HCT116 (cell line): ENCODE measurements around the gene CASK. TPM values are rescaled to one million over a fixed set of nuclear protein-coding genes. Genes with fewer than 3 reads are reported as not detected.

Experiments
- ATAC-seq: fragments of 200-7000 bp; cut with Tn5 transposase; 2 replicates; pipeline ENCODE4 v1.9.1; 2020; ENCODE audit warnings: mild to moderate bottlenecking, moderate library complexity
- BruUV-seq: library from RNA; stranded (reverse); fragments of 400-500 nt; replicated peaks from 2 replicates; lab custom pipeline; 2021; lab: Mats Ljungman, UMichigan
- CTCF ChIA-PET: fragments of 300-600 bp; sonication (Branson Sonifier 250); formaldehyde crosslinking; loops from one replicate; lab custom pipeline; 2021; ENCODE audit warnings: antibody characterized with exemption; lab: Charles Lee
- POLR2A ChIA-PET: fragments of 300-600, 350-600 bp; sonication (Branson Sonifier 250); formaldehyde crosslinking; loops from one replicate; lab custom pipeline; 2021; ENCODE audit warnings: antibody characterized with exemption; lab: Charles Lee
- RAD21 ChIA-PET, 2 experiments: fragments of 300-600 bp; sonication (Branson Sonifier 250); formaldehyde crosslinking; loops; one replicate each; lab custom pipeline; 2023; ENCODE audit warnings: low total read pairs in 2 of 2; ENCODE audit not compliant: uncharacterized antibody in 2 of 2, unreplicated experiment in 2 of 2, low non-redundant PET in 1 of 2; lab: Charles Lee
- DNase-seq: peaks from one replicate; pipeline ENCODE4 v3.0.0-alpha.2; 2010; ENCODE audit warnings: low read depth, low spot score
- H2AFZ ChIP-seq: fragments of 200-600 bp; shearing (Covaris generic), sonication (generic); 2 replicates; pipeline ENCODE4 v1.6.1; 2017; ENCODE audit warnings: low read depth, mixed run types, mixed read lengths, antibody characterized with exemption, low read length; ENCODE audit not compliant: poor library complexity, severe bottlenecking
- H3K27ac ChIP-seq: 2 replicates; pipeline ENCODE4 v1.5.1; 2012; ENCODE audit warnings: low read depth, low read length
- H3K27me3 ChIP-seq: fragments of 200-600 bp; sonication (generic); 2 replicates; pipeline ENCODE4 v1.6.1; 2016; ENCODE audit warnings: mixed run types, low read length, mixed read lengths; ENCODE audit not compliant: insufficient read depth
- H3K36me3 ChIP-seq, 2 experiments: fragments of 200-500 bp in 1 of 2; fragments of 200-600 bp in 1 of 2; sonication (Bioruptor generic) in 1 of 2; sonication (generic) in 1 of 2; 2 replicates each; pipeline versions ENCODE4 v1.5.1 to v1.6.1; 2014 to 2016; ENCODE audit warnings: low read length in 2 of 2, inconsistent platforms in 1 of 2, mixed read lengths in 1 of 2, mixed run types in 1 of 2; ENCODE audit not compliant: insufficient read depth in 2 of 2, control insufficient read depth in 1 of 2
- H3K4me1 ChIP-seq, 2 experiments: fragments of 200-600 bp in 1 of 2; sonication (generic) in 1 of 2; 2 replicates each; pipeline versions ENCODE4 v1.5.1 to v1.6.1; 2012 to 2017; ENCODE audit warnings: low read length in 2 of 2, inconsistent platforms in 1 of 2, mild to moderate bottlenecking in 1 of 2, mixed read lengths in 1 of 2, mixed run types in 1 of 2, moderate library complexity in 1 of 2; ENCODE audit not compliant: insufficient read depth in 2 of 2, control insufficient read depth in 1 of 2
- H3K4me2 ChIP-seq: fragments of 200-600 bp; sonication (generic); 2 replicates; pipeline ENCODE4 v1.6.1; 2017; ENCODE audit warnings: mixed run types, low read length, mixed read lengths
- H3K4me3 ChIP-seq, 2 experiments: fragments of 200-600 bp in 1 of 2; sonication (generic) in 1 of 2; replicated peaks in 1 of 2; 2 replicates each; pipeline ENCODE4 v1.5.1; 2011 to 2016; ENCODE audit warnings: low read length in 2 of 2, control low read depth in 1 of 2, low read depth in 1 of 2, mild to moderate bottlenecking in 1 of 2, mixed read lengths in 1 of 2, mixed run types in 1 of 2
- H3K79me2 ChIP-seq: fragments of 200-600 bp; sonication (generic); 2 replicates; pipeline ENCODE4 v1.6.1; 2017; ENCODE audit warnings: mild to moderate bottlenecking, mixed run types, low read length, moderate library complexity, mixed read lengths; ENCODE audit not compliant: insufficient read depth
- H3K9ac ChIP-seq: fragments of 200-600 bp; sonication (generic); 2 replicates; pipeline ENCODE4 v1.6.1; 2016; ENCODE audit warnings: low read length, mixed read lengths
- H3K9me2 ChIP-seq: fragments of 200-600 bp; sonication (generic), shearing (Covaris generic); 2 replicates; pipeline ENCODE4 v1.6.1; 2017; ENCODE audit warnings: mixed run types, mild to moderate bottlenecking, moderate library complexity; ENCODE audit not compliant: insufficient read depth
- H3K9me3 ChIP-seq, 2 experiments: fragments of 200-500 bp in 1 of 2; fragments of 200-600 bp in 1 of 2; sonication (Bioruptor generic) in 1 of 2; sonication (generic) in 1 of 2; 2 replicates each; pipeline ENCODE4 v1.6.1; 2014 to 2017; ENCODE audit warnings: low read length in 2 of 2, mixed read lengths in 2 of 2, inconsistent platforms in 1 of 2, low read depth in 1 of 2, mild to moderate bottlenecking in 1 of 2, mixed run types in 1 of 2, moderate library complexity in 1 of 2; ENCODE audit not compliant: control insufficient read depth in 1 of 2, insufficient read depth in 1 of 2
- H4K20me1 ChIP-seq: fragments of 200-600 bp; sonication (generic), shearing (Covaris generic); 2 replicates; pipeline ENCODE4 v1.6.1; 2017; ENCODE audit warnings: mixed run types, mild to moderate bottlenecking, moderate library complexity; ENCODE audit not compliant: insufficient read depth
- ATF3 ChIP-seq: IDR thresholded peaks from 2 replicates; pipeline ENCODE4 v1.6.1; 2012
- CBX3 ChIP-seq: IDR thresholded peaks from 2 replicates; pipeline ENCODE4 v1.6.1; 2012; ENCODE audit warnings: low read depth
- CEBPB ChIP-seq: IDR thresholded peaks from 2 replicates; pipeline ENCODE4 v1.6.1; 2012; ENCODE audit warnings: low read depth
- CTCF ChIP-seq, 3 experiments: fragments of 200-600 bp in 1 of 3; sonication (generic) in 1 of 3; IDR thresholded peaks in 2 of 3; conservative IDR thresholded peaks in 1 of 3; 2 replicates each; pipeline ENCODE4 v1.5.1; 2012 to 2017; ENCODE audit warnings: low read depth in 2 of 3, low read length in 2 of 3, antibody characterized with exemption in 1 of 3, borderline replicate concordance in 1 of 3, control low read depth in 1 of 3, mild to moderate bottlenecking in 1 of 3, mixed read lengths in 1 of 3, mixed run types in 1 of 3, moderate library complexity in 1 of 3; ENCODE audit not compliant: insufficient read depth in 1 of 3
- ELF1 ChIP-seq: IDR thresholded peaks from 2 replicates; pipeline ENCODE4 v1.6.1; 2012; ENCODE audit warnings: low read depth, borderline replicate concordance
- EZH2 ChIP-seq: fragments of 200-600 bp; sonication (generic); IDR thresholded peaks from 2 replicates; pipeline ENCODE4 v1.6.1; 2017; ENCODE audit warnings: antibody characterized with exemption, mixed run types
- FOSL1 ChIP-seq: IDR thresholded peaks from 2 replicates; pipeline ENCODE4 v1.6.1; 2012; ENCODE audit warnings: low read depth
- MAX ChIP-seq: IDR thresholded peaks from 2 replicates; pipeline ENCODE4 v1.6.1; 2012
- POLR2A ChIP-seq: IDR thresholded peaks from 2 replicates; pipeline ENCODE4 v1.7.0; 2011; ENCODE audit warnings: borderline replicate concordance; ENCODE audit not compliant: insufficient read depth, insufficient read length; ENCODE audit errors: extremely low read depth
- POLR2AphosphoS5 ChIP-seq: IDR thresholded peaks from 2 replicates; pipeline ENCODE4 v1.6.1; 2011; ENCODE audit warnings: mild to moderate bottlenecking, low read depth, low read length, moderate library complexity
- SRF ChIP-seq: IDR thresholded peaks from 2 replicates; pipeline ENCODE4 v1.6.1; 2012; ENCODE audit warnings: low read depth
- TCF7L2 ChIP-seq: IDR thresholded peaks from 2 replicates; pipeline ENCODE4 v1.7.0; 2011; ENCODE audit warnings: borderline replicate concordance, inconsistent platforms; ENCODE audit not compliant: insufficient read depth, insufficient read length; ENCODE audit errors: extremely low read depth
- intact Hi-C: fragments of 100-400 bp; cut with micrococcal nuclease; formaldehyde crosslinking; loops from 2 replicates; pipeline ENCODE4 v1.10.0; 2022
- total RNA-seq: library from RNA; stranded (reverse); gene quantifications from one replicate; pipeline ENCODE4 v1.2.1, GENCODE V29; 2021; ENCODE audit not compliant: unreplicated experiment

Gene CASK
- total RNA-seq, 1 experiment from 2014 or later = 39.0 TPM

- H3K27me3 ChIP-seq = no peaks in the 10 kb centered on the region
- ChIA-PET CTCF (no interaction called here), POLR2A (no interaction called here)
- intact Hi-C loops = no loop called here
- H3K4me3 ChIP-seq = no peak overlapping the region
- H3K9me2 ChIP-seq = no peaks in the 10 kb centered on the region
- H3K9ac ChIP-seq = no peak overlapping the region
- TF ChIP-seq POLR2AphosphoS5 (no peak), EZH2 (no peak), ATF3 (no peak), CTCF (IDR thresholded peaks at IDR 0.05 in 2 of 3, conservative IDR thresholded peaks at IDR 0.05 in 1 of 3; ENCODE audit: borderline replicate concordance in 1 of 3, insufficient read depth in 1 of 3, low read depth in 2 of 3, low read length in 2 of 3) (no peak), TCF7L2 (no peak)
- TF ChIP-seq, all 23 proteins: peak for 0
- no peaks in the 10 kb centered on the region for H3K79me2 ChIP-seq
- no peaks in the 10 kb centered on the region for H3K4me1 ChIP-seq
- no peaks in the 10 kb centered on the region for H3K9me3 ChIP-seq
- H3K36me3 ChIP-seq = no peaks in the 10 kb centered on the region
- BruUV-seq = no TSS peak
- RAD21 ChIA-PET = no interaction called here
- no peak overlapping the region for H3K4me2 ChIP-seq
- no peak for DNase-seq
- H2AFZ ChIP-seq = no peak overlapping the region
- H4K20me1 ChIP-seq = no peaks in the 10 kb centered on the region
- no peak for ATAC-seq
- H3K27ac ChIP-seq = no peak overlapping the region
These were observed 403.9 kb downstream of the CASK start for GRCh38 chrX:41519468-41519867.

GRCh38 chrX:41518841-41519220 lies 404.5 kb downstream of the CASK start:
- no peaks in the 10 kb centered on the region for H3K4me1 ChIP-seq
- TF ChIP-seq MAX (no peak), CEBPB (no peak), FOSL1 (no peak), ELF1 (no peak), SRF (no peak), POLR2A (no peak), CBX3 (no peak)
- ChIA-PET RAD21 (no interaction called here), CTCF (no interaction called here), POLR2A (no interaction called here)
- H3K9me2 ChIP-seq = no peaks in the 10 kb centered on the region
- no peaks in the 10 kb centered on the region for H3K9me3 ChIP-seq
- H3K9ac ChIP-seq = no peak overlapping the region
- H4K20me1 ChIP-seq = no peaks in the 10 kb centered on the region
- H3K27ac ChIP-seq = no peak overlapping the region
- no peaks in the 10 kb centered on the region for H3K36me3 ChIP-seq
- no peak overlapping the region for H2AFZ ChIP-seq
- no peaks in the 10 kb centered on the region for H3K79me2 ChIP-seq
- H3K4me2 ChIP-seq = no peak overlapping the region
- DNase-seq = no peak
- no peak for ATAC-seq
- H3K27me3 ChIP-seq = no peaks in the 10 kb centered on the region
- no TSS peak for BruUV-seq
- intact Hi-C loops = no loop called here
- no peak overlapping the region for H3K4me3 ChIP-seq
